COR-L47 (cell line): ENCODE measurements around the gene GRID1.

Experiments used
- DNase-seq: peaks from one replicate; lab custom pipeline; 2025; lab: John Stamatoyannopoulos, UW

Gene GRID1

GRCh38 chr10:86353506-86354485, 12.8 kb downstream of the GRID1 start:
- no peak for DNase-seq

- DNase-seq, result no peak
Observed at GRCh38 chr10:86350897-86351296, 15.7 kb downstream of the GRID1 start.

GRCh38 chr10:86349940-86350630, 16.5 kb downstream of the GRID1 start:
- no peak for DNase-seq

GRCh38 chr10:86349474-86349873, 17.1 kb downstream of the GRID1 start:
- no peak for DNase-seq

GRCh38 chr10:86348321-86349210, 18.0 kb downstream of the GRID1 start:
- no peak for DNase-seq

- DNase-seq, result no peak
Observed at GRCh38 chr10:86347856-86348255, 18.7 kb downstream of the GRID1 start.

GRCh38 chr10:86346799-86347665, 19.6 kb downstream of the GRID1 start:
- no peak for DNase-seq

GRCh38 chr10:86345859-86346798, 20.5 kb downstream of the GRID1 start:
- no peak for DNase-seq

GRCh38 chr10:86345296-86345858, 21.2 kb downstream of the GRID1 start:
- DNase-seq, result no peak

- peak; percentile 59 for DNase-seq
Observed at GRCh38 chr10:86344714-86345161, 21.9 kb downstream of the GRID1 start.

- no peak for DNase-seq
Observed at GRCh38 chr10:86344281-86344680, 22.3 kb downstream of the GRID1 start.

- no peak for DNase-seq
Observed at GRCh38 chr10:86343761-86344160, 22.8 kb downstream of the GRID1 start.

- no peak for DNase-seq
Observed at GRCh38 chr10:86342111-86342863, 24.3 kb downstream of the GRID1 start.

- DNase-seq, result no peak
Observed at GRCh38 chr10:86341361-86341811, 25.2 kb downstream of the GRID1 start.

GRCh38 chr10:86340991-86341260, 25.7 kb downstream of the GRID1 start:
- DNase-seq, result no peak

GRCh38 chr10:86340176-86340990, 26.2 kb downstream of the GRID1 start:
- DNase-seq, result no peak

- DNase-seq, result no peak
Observed at GRCh38 chr10:86339226-86339865, 27.2 kb downstream of the GRID1 start.
